ENCODE results near the gene FCN2.

DNA sequence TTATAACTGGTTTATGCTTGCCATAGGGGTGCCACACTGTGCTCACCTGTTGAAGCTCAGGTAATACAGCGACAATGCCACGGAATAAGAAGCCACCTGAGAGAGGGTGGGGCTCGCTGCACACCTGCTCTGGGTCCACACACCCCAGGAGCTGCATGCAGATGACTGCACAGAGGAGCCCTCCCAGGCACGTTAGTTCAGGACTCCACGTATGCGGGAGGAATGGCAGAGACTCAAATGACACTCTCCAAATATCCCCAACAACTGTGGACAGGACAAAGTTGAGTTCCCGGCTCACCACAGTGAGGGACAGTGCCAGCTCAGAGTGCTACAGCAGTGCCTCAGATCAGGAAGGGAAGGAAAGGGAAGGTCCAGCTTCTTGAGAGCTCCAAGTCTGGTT lies 42.9 kb downstream of the FCN2 start:
- TF ChIP-seq, protein P1, sequence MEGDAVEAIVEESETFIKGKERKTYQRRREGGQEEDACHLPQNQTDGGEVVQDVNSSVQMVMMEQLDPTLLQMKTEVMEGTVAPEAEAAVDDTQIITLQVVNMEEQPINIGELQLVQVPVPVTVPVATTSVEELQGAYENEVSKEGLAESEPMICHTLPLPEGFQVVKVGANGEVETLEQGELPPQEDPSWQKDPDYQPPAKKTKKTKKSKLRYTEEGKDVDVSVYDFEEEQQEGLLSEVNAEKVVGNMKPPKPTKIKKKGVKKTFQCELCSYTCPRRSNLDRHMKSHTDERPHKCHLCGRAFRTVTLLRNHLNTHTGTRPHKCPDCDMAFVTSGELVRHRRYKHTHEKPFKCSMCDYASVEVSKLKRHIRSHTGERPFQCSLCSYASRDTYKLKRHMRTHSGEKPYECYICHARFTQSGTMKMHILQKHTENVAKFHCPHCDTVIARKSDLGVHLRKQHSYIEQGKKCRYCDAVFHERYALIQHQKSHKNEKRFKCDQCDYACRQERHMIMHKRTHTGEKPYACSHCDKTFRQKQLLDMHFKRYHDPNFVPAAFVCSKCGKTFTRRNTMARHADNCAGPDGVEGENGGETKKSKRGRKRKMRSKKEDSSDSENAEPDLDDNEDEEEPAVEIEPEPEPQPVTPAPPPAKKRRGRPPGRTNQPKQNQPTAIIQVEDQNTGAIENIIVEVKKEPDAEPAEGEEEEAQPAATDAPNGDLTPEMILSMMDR (IDR thresholded peaks at IDR 0.05), result no peak
- TF ChIP-seq ZFX (IDR thresholded peaks at IDR 0.05; ENCODE audit: borderline replicate concordance), result no peak
